HepG2 (cell line): ENCODE results near the gene MZF1. TPM values are rescaled to one million over a fixed set of nuclear protein-coding genes. Genes with fewer than 3 reads are reported as not detected.

Experiments used
- ARID2 ChIP-seq: sonication (generic); formaldehyde crosslinking; IDR thresholded peaks from 2 replicates; pipeline ENCODE4 v1.8.1; 2022; ENCODE audit warnings: mild to moderate bottlenecking, missing genetic modification reagents, borderline replicate concordance
- BCLAF1 ChIP-seq: fragments of 450-650 bp; IDR thresholded peaks from 2 replicates; pipeline ENCODE4 v1.6.1; 2017; ENCODE audit warnings: mild to moderate bottlenecking
- CEBPB ChIP-seq: IDR thresholded peaks from 2 replicates; pipeline ENCODE4 v1.6.1; 2011; ENCODE audit warnings: low read depth, low read length, improper control_type of control experiment, borderline replicate concordance
- DMAP1 ChIP-seq: IDR thresholded peaks from 2 replicates; pipeline ENCODE4 v1.6.1; 2016
- EEA1 ChIP-seq: sonication (generic); formaldehyde crosslinking; IDR thresholded peaks from 2 replicates; pipeline ENCODE4 v1.5.1; 2020; ENCODE audit warnings: mild to moderate bottlenecking, missing genetic modification reagents, borderline replicate concordance
- HNF4A ChIP-seq: sonication (generic); formaldehyde crosslinking; IDR thresholded peaks from 2 replicates; pipeline ENCODE4 v1.4.0; 2020; ENCODE audit warnings: missing genetic modification reagents
- MBD4 ChIP-seq: IDR thresholded peaks from 2 replicates; pipeline ENCODE4 v1.6.1; 2012; ENCODE audit warnings: low read length, inconsistent platforms, borderline replicate concordance
- PHF21A ChIP-seq: sonication (generic); formaldehyde crosslinking; IDR thresholded peaks from 2 replicates; pipeline ENCODE4 v1.5.0; 2020; ENCODE audit warnings: mild to moderate bottlenecking, missing genetic modification reagents
- POLR2A ChIP-seq, 2 experiments: IDR thresholded peaks; 2 replicates each; pipeline ENCODE4 v1.6.1; 2011; ENCODE audit warnings: low read depth in 2 of 2, low read length in 2 of 2, mild to moderate bottlenecking in 1 of 2, moderate library complexity in 1 of 2; ENCODE audit not compliant: insufficient read depth in 1 of 2
- PRPF4 ChIP-seq: fragments of 200-400 bp; formaldehyde crosslinking; IDR thresholded peaks from 2 replicates; pipeline ENCODE4 v1.6.1; 2016; ENCODE audit warnings: low read length, low read depth; ENCODE audit not compliant: poor library complexity, severe bottlenecking
- STAG1 ChIP-seq: sonication (generic); formaldehyde crosslinking; IDR thresholded peaks from 2 replicates; pipeline ENCODE4 v1.4.0; 2020; ENCODE audit warnings: missing genetic modification reagents
- TBX3 ChIP-seq: fragments of 450-650 bp; IDR thresholded peaks from 2 replicates; pipeline ENCODE4 v1.6.1; 2017; ENCODE audit warnings: antibody characterized with exemption, mild to moderate bottlenecking, inconsistent platforms, borderline replicate concordance
- TOPORS ChIP-seq: sonication (generic); formaldehyde crosslinking; IDR thresholded peaks from 2 replicates; pipeline ENCODE4 v1.8.0; 2023; ENCODE audit warnings: mild to moderate bottlenecking, missing genetic modification reagents
- ZBED4 ChIP-seq: sonication (generic); formaldehyde crosslinking; IDR thresholded peaks from 2 replicates; pipeline ENCODE4 v1.4.0; 2020; ENCODE audit warnings: missing genetic modification reagents, borderline replicate concordance
- ZBTB8A ChIP-seq: sonication (generic); formaldehyde crosslinking; IDR thresholded peaks from 2 replicates; pipeline ENCODE4 v1.4.0; 2020; ENCODE audit warnings: mild to moderate bottlenecking, low read depth, missing genetic modification reagents, borderline replicate concordance
- ZKSCAN5 ChIP-seq: sonication (generic); formaldehyde crosslinking; IDR thresholded peaks from 2 replicates; pipeline ENCODE4 v1.5.1; 2020; ENCODE audit warnings: mild to moderate bottlenecking, missing genetic modification reagents
- ZNF205 ChIP-seq: IDR thresholded peaks from 2 replicates; pipeline ENCODE4 v1.6.1; 2018; ENCODE audit warnings: missing biosample characterization, missing genetic modification reagents
- ZNF441 ChIP-seq: sonication (generic); formaldehyde crosslinking; IDR thresholded peaks from 2 replicates; pipeline ENCODE4 v1.7.0; 2021; ENCODE audit warnings: missing genetic modification reagents, borderline replicate concordance
- ZNF576 ChIP-seq: sonication (generic); formaldehyde crosslinking; IDR thresholded peaks from 2 replicates; pipeline ENCODE4 v1.4.0; 2020; ENCODE audit warnings: mild to moderate bottlenecking, missing genetic modification reagents
- ZNF788 ChIP-seq: sonication (generic); formaldehyde crosslinking; IDR thresholded peaks from 2 replicates; pipeline ENCODE4 v1.5.0; 2020; ENCODE audit warnings: mild to moderate bottlenecking, missing genetic modification reagents, borderline replicate concordance
- polyA plus RNA-seq, 8 experiments: library from polyadenylated mRNA; depleted of rRNA in 3 of 8; stranded (reverse) in 7 of 8; unstranded in 1 of 8; fragments of >200 nt; fragmentation: Illumina TruSeq in 4 of 8; extraction: Trizol in 4 of 8; gene quantifications; 2 replicates each; pipeline versions ENCODE4 v1.2.1 to v1.2.3, GENCODE V29; 2011 to 2016; ENCODE audit warnings: low read depth in 4 of 8, missing spikeins in 1 of 8, mixed read lengths in 1 of 8; ENCODE audit not compliant: insufficient read depth in 1 of 8
- total RNA-seq, 5 experiments: library from RNA; depleted of rRNA; stranded (reverse); fragments of >200 nt; fragmentation: Illumina TruSeq; extraction: Trizol; gene quantifications; 2 replicates each; pipeline ENCODE4 v1.2.3, GENCODE V29; 2016; ENCODE audit warnings: low read depth in 1 of 5

MZF1 gene
- total and polyA plus RNA-seq, 2 of the 13 experiments (the other 11 are each of a cell fraction or from before 2014, with no cell fraction given), result 3.1 to 8.1 TPM

GRCh38 chr19:58543826-58544590, 29.1 kb downstream of the MZF1 start, which contains the start of gene TRIM28 (continued):
- TF ChIP-seq STAG1 (CRISPR knock-in tag) (no peak), ZBTB8A (no peak; the same call in 1 of the 2 replicates), BCLAF1 (no peak), POLR2A (IDR thresholded peaks at IDR 0.05; ENCODE audit: insufficient read depth in 1 of 2, low read depth in 2 of 2, low read length in 2 of 2) (peak; percentile 85 to 97), ZBED4 (CRISPR knock-in tag) (peak; percentile 54; the same call in 1 of the 2 replicates), TBX3 (no peak), PHF21A (CRISPR knock-in tag) (0 out of 2 replicates have a peak, but pooled peaks have one; percentile 47), ARID2 (CRISPR knock-in tag) (no peak), ZNF441 (CRISPR knock-in tag) (peak; percentile 87), MBD4 (no peak), CEBPB (no peak), PRPF4 (no peak), ZNF788 (CRISPR knock-in tag) (peak; percentile 33; the same call in 1 of the 2 replicates), EEA1 (CRISPR knock-in tag) (no peak), TOPORS (CRISPR knock-in tag) (no peak), ZKSCAN5 (CRISPR knock-in tag) (no peak), ZNF576 (no peak), ZNF205 (CRISPR knock-in tag) (0 out of 2 replicates have a peak, but pooled peaks have one; percentile 50), HNF4A (no peak), DMAP1 (peak; percentile 56; the same call in 1 of the 2 replicates)
